Measurements from ENCODE around the gene JMY. TPM values are rescaled to one million over a fixed set of nuclear protein-coding genes. Genes with fewer than 3 reads are reported as not detected.
"Not testable (repeated sequence)": the region's sequence is repeated elsewhere in the genome, so short reads cannot be mapped to it uniquely, and the experiment has no call there.

The JMY gene
- total and polyA plus RNA-seq, 4 donors: 2.0 to 33.6 (median 4.9) TPM

- H3K36me3 ChIP-seq (ENCODE audit: control insufficient read depth in 4 of 4, insufficient read depth in 4 of 4, low read length in 4 of 4): no peaks in the 10 kb centered on the region
- TF ChIP-seq CTCF (IDR thresholded peaks at IDR 0.05; ENCODE audit: control extremely low read depth, extremely low read depth): no peak
- H3K27me3 ChIP-seq (ENCODE audit: control insufficient read depth in 3 of 3, insufficient read depth in 3 of 3, low read length in 2 of 3): peaks cover 0 to 6% (median 0%) of the 10 kb centered on the region in 3 donors
- WGBS, 2 donors: 83 to 90% methylated on average over 5 of the region's 5 CpGs
- no peak overlapping the region for H3K27ac ChIP-seq (ENCODE audit: low read depth in 1 of 2, low read length in 1 of 2)
- ATAC-seq (ENCODE audit: insufficient read depth, low FRiP score) (no peak), DNase-seq (no peak)
- H3K9me3 ChIP-seq (ENCODE audit: control insufficient read depth in 4 of 4, insufficient read depth in 3 of 4, low read length in 3 of 4): no peaks in the 10 kb centered on the region
- no peak overlapping the region for H3K4me3 ChIP-seq
- peaks cover 0 to 7% (median 6%) of the 10 kb centered on the region in 5 donors for H3K4me1 ChIP-seq (ENCODE audit: control insufficient read depth in 5 of 5, insufficient read depth in 5 of 5, low read length in 5 of 5)
- no peak overlapping the region for H3K9ac ChIP-seq (ENCODE audit: insufficient read depth in 1 of 2, low read length in 2 of 2)
Observed at GRCh38 chr5:79242242-79243039, 6.5 kb downstream of the JMY start.

- Histone ChIP-seq H3K27me3 (ENCODE audit: control insufficient read depth in 3 of 3, insufficient read depth in 3 of 3, low read length in 2 of 3) (no peaks in the 10 kb centered on the region), H3K9ac (ENCODE audit: insufficient read depth in 1 of 2, low read length in 2 of 2) (no peak overlapping the region), H3K36me3 (ENCODE audit: control insufficient read depth in 4 of 4, insufficient read depth in 4 of 4, low read length in 4 of 4) (no peaks in the 10 kb centered on the region), H3K4me3 (no peak overlapping the region), H3K27ac (ENCODE audit: low read depth in 1 of 2, low read length in 1 of 2) (no peak overlapping the region), H3K9me3 (ENCODE audit: control insufficient read depth in 4 of 4, insufficient read depth in 3 of 4, low read length in 3 of 4) (no peaks in the 10 kb centered on the region), H3K4me1 (ENCODE audit: control insufficient read depth in 5 of 5, insufficient read depth in 5 of 5, low read length in 5 of 5) (peaks cover 0 to 6% (median 2%) of the 10 kb centered on the region in 5 donors)
- DNase-seq: no peak
- no peak for TF ChIP-seq CTCF (IDR thresholded peaks at IDR 0.05; ENCODE audit: control extremely low read depth, extremely low read depth)
- ATAC-seq (ENCODE audit: insufficient read depth, low FRiP score): no peak
- WGBS, 2 donors: 97% methylated on average over 1 of the region's 1 CpG
Observed at GRCh38 chr5:79243224-79243623, 7.3 kb downstream of the JMY start.

GRCh38 chr5:79254067-79254466 lies 18.1 kb downstream of the JMY start:
- H3K9me3 ChIP-seq (ENCODE audit: control insufficient read depth in 4 of 4, insufficient read depth in 3 of 4, low read length in 3 of 4); H3K27me3 ChIP-seq (ENCODE audit: control insufficient read depth in 3 of 3, insufficient read depth in 3 of 3, low read length in 2 of 3); ATAC-seq (ENCODE audit: insufficient read depth, low FRiP score); H3K4me1 ChIP-seq (ENCODE audit: control insufficient read depth in 5 of 5, insufficient read depth in 5 of 5, low read length in 5 of 5); H3K36me3 ChIP-seq (ENCODE audit: control insufficient read depth in 4 of 4, insufficient read depth in 4 of 4, low read length in 4 of 4); H3K27ac ChIP-seq (ENCODE audit: low read depth in 1 of 2, low read length in 1 of 2); H3K4me3 ChIP-seq; H3K9ac ChIP-seq (ENCODE audit: insufficient read depth in 1 of 2, low read length in 2 of 2): not testable (repeated sequence)
- WGBS, 2 donors: 85 to 94% methylated on average over 8 of the region's 8 CpGs
- DNase-seq: peak in 2 of 3 donors; percentile 5 to 22

GRCh38 chr5:79255786-79256557 lies 20.0 kb downstream of the JMY start:
- no peaks in the 10 kb centered on the region for H3K27me3 ChIP-seq (ENCODE audit: control insufficient read depth in 3 of 3, insufficient read depth in 3 of 3, low read length in 2 of 3)
- H3K4me3 ChIP-seq: no peak overlapping the region
- 94% methylated on average over 5 of the region's 5 CpGs for whole genome bisulfite sequencing, 2 donors
- H3K9me3 ChIP-seq (ENCODE audit: control insufficient read depth in 4 of 4, insufficient read depth in 3 of 4, low read length in 3 of 4): peaks cover 0 to 2% (median 0%) of the 10 kb centered on the region in 4 donors
- no peak overlapping the region for H3K9ac ChIP-seq (ENCODE audit: insufficient read depth in 1 of 2, low read length in 2 of 2)
- H3K36me3 ChIP-seq (ENCODE audit: control insufficient read depth in 4 of 4, insufficient read depth in 4 of 4, low read length in 4 of 4): peaks cover 0 to 4% (median 0%) of the 10 kb centered on the region in 4 donors
- no peak for ATAC-seq (ENCODE audit: insufficient read depth, low FRiP score)
- peak in 1 of 3 donors; percentile 28 for DNase-seq
- no peak overlapping the region for H3K27ac ChIP-seq (ENCODE audit: low read depth in 1 of 2, low read length in 1 of 2)
- H3K4me1 ChIP-seq (ENCODE audit: control insufficient read depth in 5 of 5, insufficient read depth in 5 of 5, low read length in 5 of 5): peaks cover 0 to 17% (median 0%) of the 10 kb centered on the region in 5 donors
- no peak for TF ChIP-seq CTCF (IDR thresholded peaks at IDR 0.05; ENCODE audit: control extremely low read depth, extremely low read depth)

Data from lung (tissue), 12 donors.